ENCODE measurements around the gene CIRBP. TPM values are rescaled to one million over a fixed set of nuclear protein-coding genes. Genes with fewer than 3 reads are reported as not detected.
"Not testable (repeated sequence)": the region's sequence is repeated elsewhere in the genome, so short reads cannot be mapped to it uniquely, and the experiment has no call there.

CIRBP gene
- total RNA-seq, 1 donor from 2014 or later: 341 TPM

DNA sequence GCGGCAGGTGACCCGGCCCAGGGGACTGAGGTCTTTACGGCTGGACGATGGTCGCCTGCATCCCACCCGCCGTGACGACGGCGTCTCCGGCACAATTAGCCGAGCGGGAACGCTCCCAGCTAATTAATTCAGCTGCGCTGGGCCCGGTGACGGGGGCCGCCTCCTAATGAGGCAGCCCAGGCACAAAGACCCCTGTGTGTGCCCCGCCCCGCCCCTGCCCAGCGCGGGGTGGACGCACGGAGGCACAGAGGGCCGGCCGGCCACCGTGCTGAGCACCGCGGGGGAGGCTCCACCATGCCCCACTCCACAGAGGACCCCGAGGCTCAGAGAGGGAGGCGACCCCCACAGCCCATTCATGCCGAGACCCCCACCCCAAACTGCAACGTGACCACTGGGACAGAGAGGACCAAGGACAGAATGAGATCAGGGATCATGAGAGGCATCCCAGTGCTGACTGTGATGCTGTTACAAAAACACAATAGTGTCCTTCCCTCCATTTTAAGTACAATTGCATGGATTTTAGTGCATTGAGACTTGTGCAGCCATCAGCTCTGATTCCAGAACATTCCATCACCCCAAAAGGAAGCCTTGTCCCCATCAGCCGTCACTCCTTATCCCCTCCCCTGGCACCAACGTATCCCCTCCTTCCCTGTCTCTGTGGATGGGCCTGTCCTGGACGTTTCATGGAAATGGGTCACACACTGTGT lies 33.6 kb downstream of the CIRBP start:
- TF ChIP-seq CTCF (IDR thresholded peaks at IDR 0.05; ENCODE audit: partially characterized antibody, unreplicated experiment): no peak
- peak overlapping the region; percentile 20 for H3K4me3 Mint-ChIP-seq (ENCODE audit: unreplicated experiment)
- H3K9me3 Mint-ChIP-seq (ENCODE audit: unreplicated experiment): peaks cover 2% of the 10 kb centered on the region
- H3K27ac Mint-ChIP-seq (ENCODE audit: unreplicated experiment): no peak overlapping the region
- no peaks in the 10 kb centered on the region for H3K36me3 Mint-ChIP-seq (ENCODE audit: unreplicated experiment)
- no peak for DNase-seq
- no peaks in the 10 kb centered on the region for H3K4me1 Mint-ChIP-seq (ENCODE audit: low read depth, unreplicated experiment)
- H3K27me3 Mint-ChIP-seq (ENCODE audit: unreplicated experiment): peaks cover 2% of the 10 kb centered on the region

DNA sequence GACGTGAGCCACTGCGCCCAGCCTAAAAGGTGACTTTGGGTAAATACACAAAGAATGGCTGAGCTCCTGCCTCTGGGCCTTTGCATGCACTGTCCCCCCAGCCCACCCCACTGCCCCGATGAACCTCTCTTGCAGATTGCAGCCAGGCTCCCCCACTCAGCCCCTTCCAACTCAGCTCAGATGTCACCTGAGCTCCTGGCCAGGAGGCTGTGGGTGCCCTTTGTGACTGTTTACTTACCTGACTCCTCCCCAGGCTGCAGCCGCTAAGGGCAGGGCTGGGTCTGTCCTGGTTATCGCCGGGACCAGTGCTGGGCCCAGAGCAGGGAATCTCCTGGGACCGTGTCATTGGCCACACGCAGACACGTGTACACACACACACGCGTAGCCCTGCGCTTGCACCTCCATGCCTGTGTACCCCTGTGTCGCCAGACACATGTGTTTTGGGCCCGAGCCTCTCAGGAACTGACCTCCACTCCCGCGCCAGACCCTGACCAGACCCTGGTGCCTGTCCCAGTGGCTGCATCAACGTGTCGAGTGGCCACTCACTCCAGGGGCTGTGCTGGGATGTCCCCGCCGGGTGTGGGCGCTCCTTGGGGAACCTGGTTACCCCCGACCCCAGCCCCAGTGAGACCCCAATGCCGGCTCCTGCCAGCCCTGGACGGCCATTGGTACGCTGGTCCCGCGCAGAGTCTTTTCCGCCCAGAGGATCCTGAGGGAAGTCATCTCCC lies 35.2 kb downstream of the CIRBP start:
- TF ChIP-seq CTCF (IDR thresholded peaks at IDR 0.05; ENCODE audit: partially characterized antibody, unreplicated experiment): no peak
- Mint-ChIP-seq H3K4me3 (ENCODE audit: unreplicated experiment) (no peak overlapping the region), H3K36me3 (ENCODE audit: unreplicated experiment) (no peaks in the 10 kb centered on the region), H3K27me3 (ENCODE audit: unreplicated experiment) (peaks cover 2% of the 10 kb centered on the region), H3K27ac (ENCODE audit: unreplicated experiment) (no peak overlapping the region), H3K4me1 (ENCODE audit: low read depth, unreplicated experiment) (no peaks in the 10 kb centered on the region), H3K9me3 (ENCODE audit: unreplicated experiment) (peaks cover 2% of the 10 kb centered on the region)
- no peak for DNase-seq

- H3K27me3 Mint-ChIP-seq (ENCODE audit: unreplicated experiment); H3K4me3 Mint-ChIP-seq (ENCODE audit: unreplicated experiment): not testable (repeated sequence)
Measured at GRCh38 chr19:1305354-1305753, 36.2 kb downstream of the CIRBP start.

DNA sequence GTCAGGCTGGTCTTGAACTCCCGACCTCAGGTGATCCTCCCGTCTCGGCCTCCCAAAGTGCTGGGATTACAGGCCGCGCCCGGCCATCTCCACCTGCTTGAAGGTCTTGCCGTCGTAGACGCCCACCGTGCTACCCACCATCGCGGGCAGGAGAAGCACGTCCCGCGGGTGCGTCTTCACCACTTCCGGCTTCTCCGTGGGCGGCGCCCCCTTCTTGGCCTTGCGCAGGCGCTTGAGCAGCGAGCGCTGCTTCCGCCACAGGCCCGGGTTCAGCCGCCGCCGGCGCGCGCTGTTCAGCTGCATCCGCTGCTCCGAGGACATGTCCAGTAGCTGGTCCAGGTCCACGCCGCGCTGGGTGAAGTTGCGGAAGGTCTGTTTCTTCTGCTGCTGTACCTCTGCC lies 38.2 kb downstream of the CIRBP start:
- H3K27me3 Mint-ChIP-seq (ENCODE audit: unreplicated experiment): no peaks in the 10 kb centered on the region
- no peaks in the 10 kb centered on the region for H3K4me1 Mint-ChIP-seq (ENCODE audit: low read depth, unreplicated experiment)
- H3K4me3 Mint-ChIP-seq (ENCODE audit: unreplicated experiment): no peak overlapping the region
- no peak for TF ChIP-seq CTCF (IDR thresholded peaks at IDR 0.05; ENCODE audit: partially characterized antibody, unreplicated experiment)
- DNase-seq: no peak
- H3K9me3 Mint-ChIP-seq (ENCODE audit: unreplicated experiment): peaks cover 2% of the 10 kb centered on the region
- no peaks in the 10 kb centered on the region for H3K36me3 Mint-ChIP-seq (ENCODE audit: unreplicated experiment)
- no peak overlapping the region for H3K27ac Mint-ChIP-seq (ENCODE audit: unreplicated experiment)

More at GRCh38 chr19:1305354-1305753, 36.2 kb downstream of the CIRBP start:
- H3K4me1 Mint-ChIP-seq (ENCODE audit: low read depth, unreplicated experiment); DNase-seq; H3K27ac Mint-ChIP-seq (ENCODE audit: unreplicated experiment); H3K36me3 Mint-ChIP-seq (ENCODE audit: unreplicated experiment); H3K9me3 Mint-ChIP-seq (ENCODE audit: unreplicated experiment): not testable (repeated sequence)

DNA sequence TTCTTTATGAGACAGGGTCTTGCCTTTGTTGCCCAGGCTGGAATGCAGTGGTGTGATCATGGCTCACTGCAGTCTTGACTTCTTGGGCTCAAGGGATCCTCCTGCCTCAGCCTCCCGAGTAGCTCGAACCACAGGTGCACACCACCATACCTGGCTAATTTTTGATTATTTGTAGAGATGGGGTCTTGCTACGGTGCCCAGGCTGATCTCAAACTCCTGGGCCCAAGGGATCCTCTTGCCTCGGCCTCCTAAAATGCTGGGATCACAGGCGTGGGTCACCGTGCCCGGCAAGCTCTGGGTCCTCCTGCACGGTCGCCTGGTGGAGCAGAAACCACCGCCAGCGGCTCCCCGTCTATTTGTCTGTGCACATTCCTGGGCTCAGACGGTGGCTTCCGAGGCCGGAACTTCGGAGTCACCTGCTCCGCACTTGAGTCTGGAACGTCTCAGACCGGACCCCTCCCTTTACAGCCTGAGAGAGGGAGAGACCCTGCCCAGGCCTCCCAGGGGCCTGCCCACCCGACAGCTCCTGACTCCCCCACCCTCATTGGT lies 38.7 kb downstream of the CIRBP start:
- no peak for TF ChIP-seq CTCF (IDR thresholded peaks at IDR 0.05; ENCODE audit: partially characterized antibody, unreplicated experiment)
- Mint-ChIP-seq H3K9me3 (ENCODE audit: unreplicated experiment) (peaks cover 2% of the 10 kb centered on the region), H3K4me3 (ENCODE audit: unreplicated experiment) (no peak overlapping the region), H3K27me3 (ENCODE audit: unreplicated experiment) (no peaks in the 10 kb centered on the region), H3K27ac (ENCODE audit: unreplicated experiment) (no peak overlapping the region), H3K4me1 (ENCODE audit: low read depth, unreplicated experiment) (no peaks in the 10 kb centered on the region), H3K36me3 (ENCODE audit: unreplicated experiment) (no peaks in the 10 kb centered on the region)
- no peak for DNase-seq

Data from glutamatergic neuron (in vitro differentiated cells).